Aorta (tissue), 5 donors: ENCODE results near the gene SASH1. TPM values are rescaled to one million over a fixed set of nuclear protein-coding genes. Genes with fewer than 3 reads are reported as not detected.

Source experiments
- ATAC-seq: fragments of 200-7000 bp; cut with Tn5 transposase; one replicate; pipeline ENCODE4 v1.9.1; 2022; ENCODE audit warnings: moderate library complexity; ENCODE audit not compliant: low FRiP score
- DNase-seq, 2 donors: peaks; one replicate each; pipeline ENCODE4 v3.0.0-alpha.2; 2020
- H3K27ac ChIP-seq, 2 donors: one replicate each; pipeline ENCODE4 v1.5.1; 2013; ENCODE audit warnings: low read length in 2 of 2, mild to moderate bottlenecking in 2 of 2, moderate library complexity in 2 of 2, control low read depth in 1 of 2, inconsistent platforms in 1 of 2, low read depth in 1 of 2
- H3K27me3 ChIP-seq, 2 donors: one replicate each; pipeline ENCODE4 v1.6.1; 2013; ENCODE audit warnings: control low read depth in 1 of 2, low read length in 1 of 2, mild to moderate bottlenecking in 1 of 2, moderate library complexity in 1 of 2; ENCODE audit not compliant: insufficient read depth in 2 of 2, control insufficient read depth in 1 of 2
- H3K36me3 ChIP-seq, 2 donors: one replicate each; pipeline ENCODE4 v1.6.1; 2013; ENCODE audit warnings: control low read depth in 1 of 2, low read length in 1 of 2, mild to moderate bottlenecking in 1 of 2; ENCODE audit not compliant: insufficient read depth in 2 of 2, control insufficient read depth in 1 of 2
- H3K4me1 ChIP-seq, 2 donors: one replicate each; pipeline ENCODE4 v1.6.1; 2013; ENCODE audit warnings: low read length in 2 of 2, control low read depth in 1 of 2, mild to moderate bottlenecking in 1 of 2, moderate library complexity in 1 of 2; ENCODE audit not compliant: insufficient read depth in 2 of 2, control insufficient read depth in 1 of 2
- H3K4me3 ChIP-seq, 2 donors: one replicate each; pipeline ENCODE4 v1.5.1; 2013; ENCODE audit warnings: low read length in 2 of 2, control low read depth in 1 of 2, mild to moderate bottlenecking in 1 of 2
- H3K9me3 ChIP-seq: one replicate; pipeline ENCODE4 v1.6.1; 2013; ENCODE audit warnings: mild to moderate bottlenecking, low read length; ENCODE audit not compliant: control insufficient read depth
- WGBS, 2 donors: extraction: QIAGEN DNeasy Blood & Tissue Kit; methylation state at CpG; one replicate each; pipeline ENCODE4 v1.1.7; 2013; 5-methylcytosine and 5-hydroxymethylcytosine counted together
- intact Hi-C, 2 donors: fragments of 100-400 bp; cut with DNase I; formaldehyde crosslinking; loops; one replicate each; pipeline versions ENCODE4 v1.14.2 to v1.15.0; 2022
- polyA plus RNA-seq, 2 donors: library from polyadenylated mRNA; stranded (reverse); fragments of 200-250 nt; gene quantifications; one replicate each; pipeline ENCODE4 v1.2.3, GENCODE V29; 2013
- total RNA-seq, 2 donors: library from RNA; stranded (reverse); fragmentation: NEBNext Ultra II Directional; extraction: Animal tissue kit (Norgen Biotek cat#: 25700); gene quantifications; one replicate each; pipeline ENCODE4 v1.2.1, GENCODE V29; 2021
- donor health status: healthy with polysubstance abuse.
- donor health status: Bipolar disorder and iron deficiency.
- donor health status: DM: no; HTN: no; CAD: no.
- donor health status: DM: no; HTN: no; CAD: no.
- donor health status: DM: yes; HTN: yes; CAD: no.

Gene SASH1
- total and polyA plus RNA-seq, 4 donors, result 10.3 to 120 (median 67.8) TPM

GRCh38 chr6:148525453-148525852 lies 182.8 kb downstream of the SASH1 start:
- WGBS, 2 donors, result 30 to 35% methylated on average over 4 of the region's 4 CpGs
- DNase-seq (no peak), ATAC-seq (peak; percentile 42)
- intact Hi-C loops, result no loop called here
- H3K4me3 ChIP-seq, result no peak overlapping the region
- H3K4me1 ChIP-seq, result peaks cover 0 to 3% of the 10 kb centered on the region in 2 donors
- H3K36me3 ChIP-seq, result peaks cover 0 to 3% of the 10 kb centered on the region in 2 donors
- H3K9me3 ChIP-seq, result no peaks in the 10 kb centered on the region
- H3K27me3 ChIP-seq, result no peaks in the 10 kb centered on the region
- H3K27ac ChIP-seq, result peak overlapping the region; percentile 80 to 98

DNA sequence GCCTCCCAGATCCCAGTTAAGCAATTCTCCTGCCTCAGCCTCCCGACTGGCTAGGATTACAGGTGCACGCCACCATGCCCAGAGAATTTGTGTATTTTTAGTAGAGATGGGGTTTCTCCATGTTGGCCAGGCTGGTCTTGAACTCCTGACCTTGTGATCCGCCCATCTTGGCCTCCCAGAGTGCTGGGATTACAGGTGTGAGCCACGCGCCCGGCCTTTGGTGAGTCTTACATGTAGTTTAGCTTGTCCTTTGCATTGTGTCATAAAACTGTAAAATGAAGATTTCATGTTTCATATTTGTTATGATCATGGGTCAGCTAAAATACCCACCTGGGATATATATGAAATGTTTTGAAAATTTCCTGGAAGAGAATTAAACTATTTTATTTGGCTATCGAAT lies 183.5 kb downstream of the SASH1 start:
- Histone ChIP-seq H3K27ac (peak overlapping the region in 1 of 2 donors; percentile 69), H3K36me3 (peaks cover 0 to 3% of the 10 kb centered on the region in 2 donors), H3K27me3 (no peaks in the 10 kb centered on the region), H3K4me1 (peaks cover 0 to 3% of the 10 kb centered on the region in 2 donors), H3K9me3 (no peaks in the 10 kb centered on the region), H3K4me3 (no peak overlapping the region)
- ATAC-seq (no peak), DNase-seq (peak in 1 of 2 donors; percentile 57)
- 96% methylated on average over 7 of the region's 7 CpGs for WGBS, 2 donors
- intact Hi-C loops, result loop anchor here in 1 of 2 donors (2.0 kb wide), 1 partner anchor 61 kb away; no protein-coding TSS in a partner anchor

GRCh38 chr6:148528292-148528691 lies 185.7 kb downstream of the SASH1 start:
- no peak overlapping the region for H3K4me3 ChIP-seq
- no peak overlapping the region for H3K27ac ChIP-seq
- H3K9me3 ChIP-seq, result no peaks in the 10 kb centered on the region
- intact Hi-C loops, result no loop called here
- peaks cover 0 to 6% of the 10 kb centered on the region in 2 donors for H3K36me3 ChIP-seq
- WGBS, 2 donors, result 35 to 56% methylated on average over 5 of the region's 5 CpGs
- peaks cover 3 to 6% of the 10 kb centered on the region in 2 donors for H3K4me1 ChIP-seq
- ATAC-seq (no peak), DNase-seq (no peak)
- H3K27me3 ChIP-seq, result no peaks in the 10 kb centered on the region

GRCh38 chr6:148529010-148529409 lies 186.4 kb downstream of the SASH1 start:
- Histone ChIP-seq H3K36me3 (peaks cover 0 to 6% of the 10 kb centered on the region in 2 donors), H3K4me1 (peaks cover 3 to 6% of the 10 kb centered on the region in 2 donors), H3K4me3 (no peak overlapping the region), H3K27me3 (no peaks in the 10 kb centered on the region), H3K27ac (peak overlapping the region in 1 of 2 donors; percentile 55), H3K9me3 (no peaks in the 10 kb centered on the region)
- 62 to 67% methylated on average over 13 of the region's 13 CpGs for whole genome bisulfite sequencing, 2 donors
- ATAC-seq (no peak), DNase-seq (no peak)
- intact Hi-C loops, result no loop called here

DNA sequence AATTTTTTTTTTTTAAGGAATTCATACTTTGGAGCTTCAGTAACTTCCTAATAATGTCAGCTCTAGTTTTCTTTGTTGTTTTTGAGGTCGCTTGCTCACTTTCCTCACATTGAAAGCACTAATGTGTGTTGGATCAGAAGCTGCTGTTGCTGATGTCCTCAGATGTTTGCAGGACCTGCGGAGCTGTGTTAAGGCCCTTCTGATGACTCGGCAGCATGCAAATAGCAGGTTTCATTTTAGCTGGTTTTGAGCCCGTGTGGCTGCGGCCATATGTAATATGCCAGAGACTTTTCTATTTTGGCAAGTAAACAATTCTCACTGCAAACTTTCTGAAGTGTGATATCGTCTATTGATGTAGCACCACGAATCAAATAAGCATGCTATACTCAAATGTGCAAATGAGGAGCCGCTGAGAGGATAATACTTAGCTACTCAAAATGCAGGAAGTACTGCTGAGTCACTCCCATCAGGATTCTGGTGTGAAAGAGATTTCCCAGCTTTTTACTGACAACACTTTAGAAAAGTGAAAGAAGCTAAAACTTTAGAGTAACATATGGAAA lies 187.8 kb downstream of the SASH1 start:
- Histone ChIP-seq H3K4me3 (peak overlapping the region in 1 of 2 donors; percentile 54), H3K27me3 (no peaks in the 10 kb centered on the region), H3K27ac (peak overlapping the region; percentile 16 to 80), H3K4me1 (peaks cover 0 to 6% of the 10 kb centered on the region in 2 donors), H3K9me3 (no peaks in the 10 kb centered on the region), H3K36me3 (peaks cover under 1 to 11% of the 10 kb centered on the region in 2 donors)
- DNase-seq (no peak), ATAC-seq (peak; percentile 44)
- 1 to 4% methylated on average over 8 of the region's 8 CpGs for WGBS, 2 donors
- intact Hi-C loops, result loop anchor here in 1 of 2 donors (10.0 kb wide), 1 partner anchor 186 kb away; the partner anchor contains the start of gene SASH1

DNA sequence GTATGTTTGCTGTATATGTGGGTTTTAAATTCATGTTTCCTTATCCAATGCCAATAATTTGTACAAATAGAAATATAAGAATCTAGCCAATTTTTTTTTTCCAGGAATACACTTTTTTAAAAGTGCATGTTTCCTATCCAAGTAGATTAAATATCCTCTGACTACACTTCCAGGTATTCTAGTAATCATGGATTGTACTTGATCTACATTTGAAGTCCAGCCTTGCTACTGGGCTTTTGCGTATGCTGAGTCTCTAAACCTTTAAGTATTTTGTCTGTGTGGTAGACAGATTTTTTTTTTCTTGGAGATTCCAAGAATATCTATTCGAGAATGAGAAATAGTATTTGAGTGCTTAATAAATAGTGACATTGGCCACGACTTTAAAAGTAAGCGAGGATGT lies 188.3 kb downstream of the SASH1 start:
- ATAC-seq (no peak), DNase-seq (no peak)
- Histone ChIP-seq H3K9me3 (no peaks in the 10 kb centered on the region), H3K4me3 (no peak overlapping the region), H3K27ac (no peak overlapping the region), H3K27me3 (no peaks in the 10 kb centered on the region), H3K36me3 (peaks cover 5 to 11% of the 10 kb centered on the region in 2 donors), H3K4me1 (peaks cover 0 to 6% of the 10 kb centered on the region in 2 donors)
- 57% methylated on average over 4 of the region's 4 CpGs for WGBS, 2 donors
- intact Hi-C loops, result loop anchor here in 1 of 2 donors (10.0 kb wide), 1 partner anchor 186 kb away; the partner anchor contains the start of gene SASH1

DNA sequence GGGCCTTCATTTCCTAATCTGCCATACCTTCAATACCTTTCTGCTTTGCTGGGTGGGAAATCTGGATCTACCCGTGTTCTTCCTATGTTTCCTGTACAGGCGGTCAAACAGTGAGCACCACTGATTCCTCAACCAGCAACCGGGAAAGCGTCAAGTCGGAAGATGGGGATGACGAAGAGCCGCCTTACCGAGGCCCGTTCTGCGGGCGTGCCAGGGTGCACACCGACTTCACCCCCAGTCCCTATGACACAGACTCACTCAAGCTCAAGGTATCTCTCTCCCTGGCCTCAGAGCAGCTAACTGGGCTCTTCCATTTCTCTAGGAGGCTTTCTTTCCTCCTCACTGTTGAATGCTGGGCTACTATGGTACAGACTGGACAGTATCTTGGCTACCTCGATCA lies 190.1 kb downstream of the SASH1 start:
- Histone ChIP-seq H3K4me1 (peaks cover 0 to 6% of the 10 kb centered on the region in 2 donors), H3K4me3 (no peak overlapping the region), H3K27me3 (no peaks in the 10 kb centered on the region), H3K27ac (no peak overlapping the region), H3K36me3 (peaks cover 5 to 10% of the 10 kb centered on the region in 2 donors), H3K9me3 (no peaks in the 10 kb centered on the region)
- 96 to 98% methylated on average over 13 of the region's 13 CpGs for WGBS, 2 donors
- no peak for ATAC-seq
- no peak for DNase-seq
- intact Hi-C loops, result loop anchor here in 1 of 2 donors (10.0 kb wide), 1 partner anchor 188 kb away; the partner anchor contains the start of gene SASH1

DNA sequence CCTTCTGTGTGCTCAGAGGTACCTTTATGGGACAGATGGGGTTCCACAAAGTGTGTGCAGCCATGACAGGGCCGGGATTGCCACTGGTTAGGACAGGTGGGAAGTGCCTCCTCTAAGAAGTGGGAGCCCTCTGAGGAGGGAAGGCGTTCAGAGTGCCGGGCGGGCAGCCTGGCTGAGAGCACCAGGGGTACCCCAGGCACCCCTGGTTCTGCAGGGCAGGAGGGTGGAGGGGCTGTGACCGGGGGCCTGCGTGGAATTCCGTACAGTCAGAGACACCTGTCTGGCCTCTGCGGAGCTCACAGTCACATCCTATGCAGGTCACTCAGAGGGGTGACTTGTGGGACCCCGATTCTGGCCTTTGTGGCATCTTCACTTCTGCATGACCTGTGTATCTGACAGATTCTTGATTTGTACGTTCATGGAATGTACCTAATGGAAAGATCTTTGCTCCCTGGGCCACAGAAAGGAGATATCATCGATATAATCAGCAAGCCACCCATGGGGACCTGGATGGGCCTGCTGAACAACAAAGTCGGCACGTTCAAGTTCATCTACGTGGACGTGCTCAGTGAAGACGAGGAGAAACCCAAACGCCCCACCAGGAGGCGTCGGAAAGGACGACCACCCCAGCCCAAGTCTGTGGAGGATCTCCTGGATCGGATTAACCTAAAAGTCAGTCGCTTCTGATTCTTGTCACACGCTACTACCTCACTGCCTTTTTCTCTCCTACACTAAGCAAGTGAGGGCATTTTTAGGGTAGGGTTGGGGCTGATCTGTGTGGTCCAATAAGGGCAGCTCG lies 190.9 kb downstream of the SASH1 start:
- no peaks in the 10 kb centered on the region for H3K9me3 ChIP-seq
- H3K4me1 ChIP-seq, result peaks cover 0 to 6% of the 10 kb centered on the region in 2 donors
- H3K36me3 ChIP-seq, result peaks cover 5 to 10% of the 10 kb centered on the region in 2 donors
- intact Hi-C loops, result loop anchor here in 1 of 2 donors (10.0 kb wide), 1 partner anchor 189 kb away; the partner anchor contains the start of gene SASH1
- 91% methylated on average over 24 of the region's 24 CpGs for WGBS, 2 donors
- H3K27ac ChIP-seq, result no peak overlapping the region
- DNase-seq, result no peak
- H3K4me3 ChIP-seq, result no peak overlapping the region
- H3K27me3 ChIP-seq, result no peaks in the 10 kb centered on the region
- no peak for ATAC-seq
